GM19023 (cell line): ENCODE results near the gene NPLOC4.

ENCODE experiments used
- ATAC-seq: cut with Tn5 transposase; IDR thresholded peaks from one replicate; pipeline ENCODE4 v1.9.1; 2021; ENCODE audit warnings: mild to moderate bottlenecking, moderate library complexity; ENCODE audit not compliant: unreplicated experiment

The NPLOC4 gene

DNA sequence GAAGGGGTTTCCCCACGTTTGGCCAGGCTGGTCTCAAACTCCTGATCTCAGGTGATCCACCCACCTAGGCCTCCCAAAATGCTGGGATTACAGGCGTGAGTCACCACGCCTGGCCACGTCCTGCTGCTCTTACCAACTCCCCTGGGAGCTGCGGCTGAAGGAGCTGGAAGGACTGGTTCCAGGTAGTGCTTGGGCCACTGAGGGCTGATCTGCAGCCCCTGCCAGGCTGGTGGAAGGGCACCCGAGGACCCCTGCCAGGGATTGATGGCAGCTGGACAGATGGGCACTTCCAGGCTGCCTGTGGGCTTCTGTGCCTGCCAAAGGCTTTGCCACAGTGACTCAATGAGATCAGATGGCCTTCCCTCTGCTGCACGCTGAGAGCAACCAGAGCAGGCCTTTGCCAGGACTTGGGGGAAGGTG lies 27.1 kb upstream of the NPLOC4 start:
- ATAC-seq: no peak

DNA sequence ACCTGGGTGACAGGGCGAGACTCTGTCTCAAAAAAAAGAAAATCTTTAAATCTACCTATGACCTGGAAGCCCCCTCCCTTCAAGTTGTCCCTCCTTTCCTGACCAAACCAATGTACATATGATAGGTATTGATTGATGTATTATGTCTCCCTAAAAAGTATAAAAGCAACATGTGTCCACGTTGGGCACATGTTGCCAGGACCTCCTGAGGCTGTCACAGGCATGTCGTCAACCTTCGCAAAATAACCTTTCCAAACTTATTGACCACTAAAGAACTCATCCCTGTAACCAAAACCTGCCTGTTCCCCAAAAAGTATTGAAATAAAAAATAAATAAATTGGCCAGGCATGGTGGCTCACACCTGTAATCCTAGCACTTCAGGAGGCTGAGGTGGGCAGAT lies 25.1 kb upstream of the NPLOC4 start:
- no peak for ATAC-seq

DNA sequence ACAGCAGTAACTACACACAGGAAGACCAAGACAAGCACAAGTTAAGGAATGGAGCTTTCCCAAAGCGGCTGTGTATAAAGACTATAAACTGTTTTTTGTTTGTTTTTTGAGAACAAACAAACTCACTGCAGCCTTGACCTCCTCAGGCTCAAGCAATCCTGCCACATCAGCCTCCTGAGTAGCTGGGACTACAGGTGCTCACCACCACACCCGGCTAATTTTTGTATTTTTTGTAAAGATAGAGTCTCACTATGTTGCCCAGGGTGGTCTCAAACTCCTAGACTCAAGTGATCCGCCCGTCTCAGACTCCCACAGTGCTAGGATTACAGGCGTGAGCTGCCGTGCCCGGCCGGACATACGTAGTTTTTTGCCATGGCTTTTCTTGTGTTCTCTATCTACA lies 23.5 kb upstream of the NPLOC4 start:
- no peak for ATAC-seq

DNA sequence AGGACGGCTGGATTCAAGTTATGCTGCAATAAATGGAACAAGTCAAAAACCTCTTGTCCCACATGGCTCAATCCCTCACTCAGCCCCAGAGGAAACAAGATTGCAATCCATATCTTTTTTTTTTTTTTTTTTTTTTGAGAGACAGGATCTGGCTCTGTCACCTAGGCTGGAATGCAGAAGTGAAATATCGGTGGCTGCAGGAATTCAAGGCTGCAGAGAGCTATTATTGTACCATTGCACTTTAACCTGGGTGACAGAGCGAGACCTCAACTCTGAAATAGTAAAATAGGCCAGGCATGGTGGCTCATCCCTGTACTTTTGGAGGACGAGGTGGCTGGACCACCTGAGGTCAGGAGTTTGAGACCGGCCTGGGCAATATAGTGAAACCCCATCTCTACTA lies 22.1 kb upstream of the NPLOC4 start:
- no peak for ATAC-seq

DNA sequence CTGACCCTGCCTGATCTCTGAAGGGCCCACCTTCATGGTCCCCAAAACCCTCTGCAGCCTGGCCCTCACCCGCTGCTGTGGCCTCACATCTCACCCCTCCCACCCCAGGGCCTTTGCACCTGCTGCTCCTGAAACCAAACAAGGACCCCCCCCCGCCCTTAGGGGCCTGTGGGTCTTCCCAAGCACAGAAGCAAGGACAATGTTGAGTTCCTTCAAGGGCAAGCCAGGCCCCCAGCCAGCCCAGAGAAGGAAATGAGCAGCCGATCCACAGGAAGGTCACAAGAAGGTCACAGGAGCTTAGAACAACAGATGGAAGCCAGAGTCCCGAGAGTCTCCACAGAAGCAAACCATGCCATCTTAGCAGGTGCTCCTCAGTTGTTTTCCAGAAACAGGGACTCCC lies 19.9 kb upstream of the NPLOC4 start:
- no peak for ATAC-seq

DNA sequence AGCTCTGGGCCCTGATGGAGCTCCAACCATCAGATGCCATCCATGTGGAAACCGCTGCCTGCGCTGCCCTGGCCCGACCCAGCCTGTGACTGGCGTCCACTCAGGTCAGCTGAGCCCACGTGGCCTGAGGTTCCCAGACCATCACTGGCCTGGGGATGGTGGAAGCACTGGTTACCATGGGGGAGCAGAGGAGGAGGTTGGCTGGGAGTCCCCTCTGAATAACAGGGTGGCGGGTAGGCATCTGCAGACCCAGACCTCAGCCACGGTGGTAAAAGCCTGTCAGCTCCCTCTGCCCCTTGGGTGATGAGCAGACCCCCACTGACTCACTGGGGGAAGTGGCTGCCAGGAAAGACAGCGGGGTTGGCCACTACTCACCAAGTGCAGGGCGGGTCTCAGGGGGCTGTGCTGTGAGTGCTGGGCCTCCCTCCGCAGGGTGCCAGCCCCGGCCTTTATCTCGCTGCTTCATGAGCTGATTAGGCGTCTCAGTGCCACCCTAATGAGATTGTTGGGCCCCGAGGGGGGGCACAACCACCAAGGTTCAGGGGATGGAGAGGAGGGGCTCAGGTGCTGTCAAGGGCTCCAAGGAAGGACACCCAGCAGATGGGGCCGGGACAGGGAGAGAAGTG lies 19.3 kb upstream of the NPLOC4 start, which contains the start of gene PDE6G:
TSS of gene PDE6G (minus strand) at position 425 of the 626 bp plus-strand sequence. CDS start 3,237 bp downstream, outside the sequence.
- no peak for ATAC-seq

DNA sequence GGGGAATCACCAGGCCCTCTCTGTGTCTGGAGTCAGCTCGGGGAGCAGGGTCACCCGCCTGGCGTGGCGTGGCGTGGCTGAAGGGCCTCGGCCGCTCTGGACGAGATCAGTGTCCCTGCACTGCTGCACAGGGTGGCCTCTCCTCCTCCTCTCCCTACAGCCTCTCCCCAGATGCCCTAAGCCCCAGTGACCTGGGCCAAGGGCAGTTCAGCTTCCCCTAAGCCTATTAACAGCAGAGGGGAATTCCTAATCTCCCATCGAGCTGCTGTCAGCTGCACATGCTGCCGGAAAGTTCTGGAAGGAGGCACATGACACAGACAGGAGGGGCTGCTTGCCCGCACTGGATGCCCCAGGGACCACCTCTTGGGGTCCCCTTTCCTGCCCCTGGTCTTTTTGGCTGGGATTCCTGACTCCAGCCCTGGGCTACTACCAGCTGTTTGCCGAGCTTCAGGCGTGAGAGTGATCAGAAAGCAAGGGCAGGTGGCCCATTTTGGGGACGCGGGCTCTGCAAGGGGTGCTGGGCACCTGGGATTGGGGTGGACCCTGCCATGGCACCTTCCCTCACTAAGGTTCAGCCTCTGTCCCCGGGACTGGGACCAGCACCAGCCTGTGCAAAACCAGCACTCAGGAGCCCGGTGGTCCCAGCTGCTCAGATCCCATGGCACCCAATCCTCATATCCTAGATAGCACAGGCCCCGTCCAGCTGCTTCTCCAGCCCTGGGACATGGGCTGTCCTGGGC lies 18.6 kb upstream of the NPLOC4 start:
- ATAC-seq: no peak

DNA sequence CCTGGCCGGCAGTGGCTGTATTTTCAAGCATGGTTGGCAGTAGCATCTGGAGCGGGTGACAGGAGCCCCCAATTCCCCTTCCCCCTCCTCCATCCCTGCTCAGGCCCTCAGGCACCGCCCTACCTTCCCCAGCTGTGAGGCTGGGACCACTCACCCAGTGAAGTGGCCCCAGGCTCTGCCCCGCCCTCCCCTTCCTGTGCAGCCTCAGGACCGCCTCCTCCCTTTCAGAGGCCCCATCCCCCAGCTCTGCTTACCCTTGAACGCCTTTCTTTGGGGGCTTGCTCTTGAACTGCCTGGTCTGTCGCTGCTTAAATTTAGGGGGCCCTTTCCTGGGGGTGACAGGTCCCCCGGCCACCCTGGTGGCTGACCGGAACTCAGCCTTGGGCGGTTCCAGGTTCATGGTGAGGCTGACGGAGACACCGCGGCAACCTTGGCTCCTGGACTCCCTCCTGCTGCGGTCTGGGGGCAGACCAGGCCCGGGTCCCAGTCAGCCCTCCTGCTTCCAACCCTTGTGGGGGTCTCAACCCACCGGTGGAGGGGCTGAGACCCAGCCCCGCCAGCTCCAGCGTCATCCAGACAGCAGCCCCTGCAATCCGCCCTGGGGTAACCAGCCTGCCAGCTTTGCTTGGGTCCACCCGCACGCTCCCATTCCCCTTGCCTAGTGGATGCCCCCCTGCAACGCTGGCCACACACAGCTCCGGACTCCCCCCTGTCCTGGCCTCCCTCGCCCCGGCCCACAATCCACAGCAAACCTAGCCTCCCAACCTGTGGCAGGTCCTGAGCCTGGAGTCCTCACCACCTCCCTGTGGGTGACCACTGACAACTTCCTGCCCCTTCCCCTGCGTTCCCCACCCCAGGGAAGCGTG lies 16.2 kb upstream of the NPLOC4 start:
- no peak for ATAC-seq

DNA sequence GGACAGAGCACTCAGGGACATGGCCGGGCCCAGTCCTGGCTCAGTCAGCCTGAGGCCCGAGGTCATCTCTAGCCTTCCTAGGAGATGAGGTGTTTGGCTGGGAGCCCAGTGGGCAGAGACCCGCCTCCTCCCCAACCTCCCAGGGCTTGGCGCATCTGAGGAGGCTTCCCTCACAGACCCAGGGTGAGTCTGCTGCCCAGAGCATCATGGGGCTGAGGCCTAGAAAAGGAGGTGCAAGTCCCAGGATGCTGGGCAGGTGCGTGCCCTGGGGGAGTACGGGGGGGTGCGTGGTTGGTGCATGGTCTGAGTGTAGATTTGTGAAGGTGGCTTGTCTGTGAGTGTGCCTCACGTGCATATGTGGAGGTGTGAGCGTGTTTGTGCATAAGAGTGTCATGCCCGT lies 14.8 kb upstream of the NPLOC4 start:
- no peak for ATAC-seq

DNA sequence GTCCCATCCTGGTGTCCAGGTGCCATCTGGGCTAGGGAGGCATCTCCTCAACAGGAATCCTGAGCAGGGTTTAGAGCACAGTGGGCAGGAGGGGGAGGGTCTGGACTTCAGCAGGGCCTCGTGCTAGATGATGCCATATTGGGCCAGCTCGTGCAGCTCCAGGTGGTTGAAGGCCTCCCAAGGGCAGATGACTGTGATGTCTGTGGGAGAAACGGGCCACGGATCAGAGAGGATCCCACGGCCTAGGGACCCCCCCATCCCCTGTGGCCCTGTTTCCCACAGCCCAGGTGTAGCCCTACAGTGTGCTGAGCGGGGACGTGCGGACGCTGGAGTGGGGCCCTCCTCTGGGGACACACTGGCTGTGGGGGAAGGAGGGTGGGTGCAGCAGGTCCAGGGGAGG lies 14.0 kb upstream of the NPLOC4 start:
- no peak for ATAC-seq

DNA sequence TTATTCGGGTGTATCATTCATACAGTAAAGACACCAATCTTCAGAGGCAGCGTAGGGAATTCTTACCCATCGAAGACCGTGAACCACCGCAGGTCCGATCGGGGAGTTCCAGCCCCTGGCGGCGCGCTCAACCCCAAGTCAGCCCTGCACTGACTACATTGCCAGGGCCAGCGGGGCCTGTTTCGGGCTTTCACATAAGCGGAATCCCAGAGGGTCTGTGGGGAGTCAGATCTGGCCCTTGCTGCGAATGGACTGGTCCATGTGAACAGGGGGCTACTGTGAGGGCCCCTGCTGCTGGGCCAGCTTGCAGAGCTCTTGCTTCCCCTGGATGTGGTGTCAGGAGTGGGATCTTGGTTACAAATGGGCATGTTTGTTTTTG lies 11.8 kb upstream of the NPLOC4 start:
- no peak for ATAC-seq

DNA sequence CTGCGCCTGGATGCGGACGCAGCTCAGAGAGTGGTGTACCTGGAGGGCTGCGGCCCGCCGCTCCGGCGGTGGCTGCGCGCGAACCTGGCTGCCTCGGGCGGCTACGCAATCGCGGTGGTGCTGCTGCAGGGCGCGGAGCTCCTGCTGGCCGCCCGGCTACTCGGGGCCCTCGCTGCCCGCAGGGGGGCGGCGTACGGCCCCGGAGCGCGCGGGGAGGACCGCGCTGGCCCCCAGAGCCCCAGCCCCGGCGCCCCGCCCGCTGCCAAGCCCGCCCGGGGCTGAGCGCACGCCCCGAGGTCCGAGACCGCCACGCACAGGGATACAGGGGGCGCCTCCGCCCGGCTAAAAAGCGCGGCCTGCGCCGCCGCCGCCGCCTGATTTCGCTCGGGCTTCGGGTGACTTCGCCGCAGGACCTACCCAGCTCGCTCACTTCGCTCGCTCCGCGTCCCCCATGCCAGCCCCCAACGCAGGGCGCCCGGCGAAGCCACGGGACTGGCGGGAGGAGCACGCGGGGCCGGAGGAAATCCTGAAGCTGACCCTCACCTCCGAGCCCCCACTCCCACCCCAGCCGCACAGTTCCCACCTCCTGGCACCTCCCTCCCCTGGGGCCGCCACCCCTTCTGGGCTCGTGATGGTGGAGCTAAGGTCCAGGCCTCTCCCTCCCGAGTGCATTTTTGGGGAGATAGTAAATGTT lies 11.2 kb upstream of the NPLOC4 start:
- no peak for ATAC-seq

DNA sequence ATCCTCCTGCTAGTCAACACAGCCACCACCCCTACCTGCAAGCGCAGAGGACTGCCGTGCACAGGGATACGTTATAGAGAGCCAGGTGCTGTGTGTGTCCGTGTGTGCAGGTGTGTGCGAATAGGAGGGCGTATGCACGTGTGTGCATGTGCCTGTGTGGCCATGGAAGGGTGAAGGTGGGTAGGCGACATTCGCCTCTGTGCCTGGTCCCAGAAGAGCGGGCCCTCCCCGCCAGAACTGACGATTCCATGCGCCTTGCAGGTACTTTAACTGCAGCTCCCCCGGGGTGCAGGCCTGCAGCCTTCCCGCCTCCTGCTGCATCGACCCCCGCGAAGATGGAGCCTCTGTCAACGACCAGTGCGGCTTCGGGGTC lies 10.7 kb upstream of the NPLOC4 start:
- no peak for ATAC-seq

DNA sequence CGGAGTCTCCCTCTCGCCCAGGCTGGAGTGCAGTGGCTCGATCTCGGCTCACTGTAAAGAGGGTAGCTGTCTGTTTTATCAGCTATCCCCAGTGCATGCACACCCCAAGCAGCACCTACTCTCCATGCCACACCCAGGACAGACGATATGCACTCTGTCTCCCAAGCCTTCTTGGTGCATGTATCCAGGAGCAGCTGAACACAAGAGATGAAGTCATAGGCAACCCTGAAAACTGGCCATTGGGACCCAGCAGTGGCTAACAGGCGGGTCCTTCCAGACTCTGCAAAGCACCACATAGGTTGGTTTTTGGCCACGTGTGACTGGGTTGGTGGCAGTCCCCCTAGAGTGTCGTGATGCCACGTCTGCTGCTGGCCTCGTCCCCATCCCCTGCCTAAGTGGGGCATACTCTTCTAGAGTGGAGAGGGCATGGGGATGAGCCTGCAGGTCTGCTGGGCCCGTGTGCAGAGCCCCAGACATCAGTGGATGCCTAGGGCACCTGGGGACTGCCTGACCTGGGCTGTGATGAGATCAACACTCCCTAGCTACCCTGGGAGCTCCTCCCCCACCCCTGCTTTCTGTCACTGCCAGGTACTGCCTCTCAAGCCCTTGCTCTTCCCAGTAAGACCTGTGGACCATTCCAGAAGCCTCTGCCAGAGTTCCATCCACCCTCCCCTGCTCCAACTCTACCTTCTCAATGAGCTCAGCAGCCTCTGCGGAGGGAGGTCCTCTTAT lies 10.1 kb upstream of the NPLOC4 start:
- ATAC-seq: no peak

DNA sequence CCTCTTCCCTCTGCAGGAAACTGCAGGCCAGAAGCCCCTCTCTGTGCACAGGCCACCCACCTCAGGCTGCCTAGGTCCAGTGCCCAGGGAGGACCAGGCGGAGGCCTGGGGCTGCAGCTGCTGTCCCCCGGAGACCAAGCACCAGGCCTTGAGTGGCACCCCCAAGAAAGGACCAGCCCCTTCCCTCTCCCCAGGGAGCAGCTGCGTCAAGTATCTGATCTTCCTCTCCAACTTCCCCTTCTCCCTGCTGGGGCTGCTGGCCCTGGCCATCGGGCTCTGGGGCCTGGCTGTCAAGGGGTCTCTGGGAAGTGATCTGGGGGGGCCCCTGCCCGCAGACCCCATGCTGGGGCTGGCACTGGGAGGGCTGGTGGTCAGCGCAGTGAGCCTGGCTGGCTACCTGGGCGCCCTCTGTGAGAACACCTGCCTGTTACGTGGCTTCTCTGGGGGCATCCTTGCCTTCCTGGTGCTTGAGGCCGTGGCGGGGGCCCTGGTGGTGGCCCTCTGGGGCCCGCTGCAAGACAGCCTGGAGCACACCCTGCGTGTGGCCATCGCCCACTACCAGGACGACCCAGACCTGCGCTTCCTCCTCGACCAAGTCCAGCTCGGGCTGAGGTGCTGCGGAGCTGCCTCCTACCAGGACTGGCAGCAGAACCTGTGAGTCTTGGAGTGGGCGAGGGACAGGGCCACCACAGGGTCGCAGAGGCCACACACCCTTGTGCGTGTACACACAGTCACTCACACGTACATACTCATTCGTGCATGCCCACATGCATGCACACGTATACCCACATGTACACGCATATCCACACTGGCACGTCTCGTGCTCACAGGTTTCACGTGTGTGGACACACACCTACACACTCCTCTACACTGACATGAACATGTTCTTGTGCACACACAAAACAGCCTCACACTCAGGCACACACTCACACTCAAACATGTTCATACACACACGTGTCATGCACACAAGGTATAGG lies 8.4 kb upstream of the NPLOC4 start:
- no peak for ATAC-seq

DNA sequence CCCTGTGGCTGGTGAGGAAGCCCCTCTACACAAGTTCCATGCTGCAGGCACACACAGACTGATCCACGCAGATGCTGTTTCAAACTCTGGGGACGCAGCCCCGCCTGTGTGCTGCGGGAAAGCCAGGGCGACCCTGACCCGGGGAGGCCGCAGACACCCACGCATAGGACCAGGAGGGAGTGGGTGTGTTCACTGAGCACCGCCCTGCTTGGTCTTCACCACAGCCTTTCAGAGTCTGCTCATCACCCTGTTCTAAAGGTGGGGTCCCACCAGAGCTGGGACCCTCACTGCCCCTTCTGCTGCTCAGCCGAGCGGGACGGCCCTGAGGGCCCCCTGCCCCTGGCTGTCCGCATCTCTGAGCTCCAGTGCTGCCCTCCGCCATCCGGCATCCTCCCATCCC lies 7.6 kb upstream of the NPLOC4 start:
- ATAC-seq: no peak

DNA sequence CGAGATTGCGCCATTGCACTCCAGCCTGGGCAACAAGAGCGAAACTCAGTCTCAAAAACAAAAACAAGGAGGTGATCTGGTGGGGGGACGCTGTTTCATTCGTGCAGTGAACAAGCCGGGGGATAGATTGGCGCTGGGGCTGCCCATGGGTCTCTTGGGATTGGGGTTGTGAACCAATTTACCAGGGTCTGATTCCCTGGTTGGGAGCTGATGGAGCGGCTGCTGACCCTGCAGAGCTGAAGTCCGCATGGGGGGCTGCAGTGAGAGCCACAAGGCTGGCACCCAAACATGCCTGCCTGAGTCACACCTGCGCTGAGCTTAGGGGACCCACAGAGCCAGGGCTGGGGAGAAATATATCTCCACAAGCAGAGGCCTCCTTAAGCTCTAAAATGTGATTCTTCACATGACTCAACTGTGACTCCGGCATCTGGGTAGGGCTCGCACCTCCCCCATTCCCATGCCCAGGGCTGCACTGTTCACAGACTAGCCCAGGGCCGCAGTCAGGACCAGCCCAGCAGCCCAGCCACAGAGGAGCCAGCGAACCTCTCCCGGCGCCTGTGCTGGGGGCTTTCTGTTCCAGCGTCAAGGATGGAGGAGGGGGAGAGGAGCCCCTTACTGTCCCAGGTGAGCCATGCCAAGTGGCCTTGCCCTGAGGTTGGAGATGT lies 5.0 kb upstream of the NPLOC4 start:
- no peak for ATAC-seq

DNA sequence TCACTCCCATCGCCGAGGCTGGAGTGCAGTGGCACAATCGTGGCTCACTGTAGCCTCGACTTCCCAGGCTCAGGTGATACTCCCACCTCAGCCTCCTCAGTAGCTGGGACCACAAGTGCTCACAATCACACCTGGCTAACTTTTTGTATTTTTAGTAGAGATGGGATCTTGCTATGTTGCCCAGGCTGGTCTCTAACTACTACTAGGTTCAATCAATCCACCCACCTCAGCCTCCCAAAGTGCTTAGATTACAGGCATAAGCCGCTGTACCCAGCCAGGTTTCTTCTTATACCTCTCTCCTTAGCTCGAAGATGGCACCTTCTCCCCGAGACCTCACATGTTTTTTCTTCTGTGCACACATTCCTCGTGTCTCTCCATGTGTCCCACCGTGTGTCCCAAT lies 3.1 kb upstream of the NPLOC4 start:
- no peak for ATAC-seq

DNA sequence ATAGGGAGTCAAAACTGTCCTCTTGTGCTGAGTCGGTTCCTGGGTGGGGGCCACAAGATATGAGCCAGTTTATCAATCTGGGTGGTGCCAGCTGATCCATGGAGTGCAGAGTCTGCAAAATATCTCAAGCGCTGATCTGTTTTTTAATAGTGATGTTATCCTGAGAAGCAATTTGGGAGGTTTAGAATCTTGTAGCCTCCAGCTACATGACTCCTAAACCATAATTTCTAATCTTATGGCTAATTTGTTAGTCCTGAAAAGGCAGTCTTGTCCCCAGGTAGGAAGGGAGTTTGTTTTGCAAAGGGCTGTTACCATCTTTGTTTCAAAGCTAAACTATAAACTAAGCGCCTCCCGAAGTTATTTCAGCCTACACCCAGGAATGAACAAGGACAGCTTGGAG lies 1.8 kb upstream of the NPLOC4 start:
- ATAC-seq: no peak
